Endothelial cell of umbilical vein (primary cell): ENCODE measurements around the gene CNGB1. TPM values are rescaled to one million over a fixed set of nuclear protein-coding genes. Genes with fewer than 3 reads are reported as not detected.
"Not testable (repeated sequence)": the region's sequence is repeated elsewhere in the genome, so short reads cannot be mapped to it uniquely, and the experiment has no call there.

Experiments used
- BruUV-seq: library from RNA; stranded (reverse); fragments of 400-500 nt; replicated peaks from 2 replicates; lab custom pipeline; 2021; lab: Mats Ljungman, UMichigan
- CTCF ChIA-PET: fragments of 300-600, 350-600 bp; sonication (Branson Sonifier 250); formaldehyde crosslinking; loops from one replicate; lab custom pipeline; 2021; ENCODE audit warnings: antibody characterized with exemption, inconsistent platforms; lab: Charles Lee
- POLR2A ChIA-PET: fragments of 300-600, 350-600 bp; sonication (Branson Sonifier 250); formaldehyde crosslinking; loops from one replicate; lab custom pipeline; 2021; ENCODE audit warnings: antibody characterized with exemption, inconsistent platforms; lab: Charles Lee
- DNase-seq: peaks from one replicate; pipeline ENCODE4 v3.0.0-alpha.2; 2011; ENCODE audit warnings: low read depth, low spot score
- FAIRE-seq: peaks from 2 replicates; lab custom pipeline; 2011; peaks lifted over from hg19 to GRCh38; lab: Jason Lieb, UNC
- H2AFZ ChIP-seq: 2 replicates; pipeline ENCODE4 v1.6.0; 2012; ENCODE audit warnings: low read depth, low read length, control low read depth, inconsistent platforms
- H3K27ac ChIP-seq: 2 replicates; pipeline ENCODE4 v1.5.1; 2011; ENCODE audit warnings: low read depth, mild to moderate bottlenecking, control low read depth, low read length, moderate library complexity; ENCODE audit not compliant: insufficient read depth
- H3K27me3 ChIP-seq, 2 experiments: 2 replicates each; pipeline versions ENCODE4 v1.6.0 to v1.6.1; 2011; ENCODE audit warnings: low read length in 2 of 2, mixed read lengths in 1 of 2; ENCODE audit not compliant: control insufficient read depth in 2 of 2, insufficient read depth in 2 of 2
- H3K36me3 ChIP-seq, 2 experiments: 2 replicates in 1 of 2; 3 replicates in 1 of 2; pipeline ENCODE4 v1.5.1; 2011; ENCODE audit warnings: low read length in 2 of 2, mild to moderate bottlenecking in 1 of 2, moderate library complexity in 1 of 2; ENCODE audit not compliant: control insufficient read depth in 2 of 2, insufficient read depth in 2 of 2; ENCODE audit errors: extremely low read depth in 1 of 2
- H3K4me1 ChIP-seq: 3 replicates; pipeline ENCODE4 v1.5.1; 2011; ENCODE audit warnings: mild to moderate bottlenecking, low read length; ENCODE audit not compliant: control insufficient read depth, insufficient read depth; ENCODE audit errors: extremely low read depth
- H3K4me2 ChIP-seq: 2 replicates; pipeline ENCODE4 v1.6.1; 2011; ENCODE audit warnings: low read length, control low read depth, mixed read lengths; ENCODE audit not compliant: insufficient read depth
- H3K4me3 ChIP-seq, 3 experiments: fragments of 200-600 bp in 1 of 3; sonication (generic), shearing (Covaris generic) in 1 of 3; replicated peaks in 1 of 3; 2 replicates each; pipeline ENCODE4 v1.5.1; 2011 to 2016; ENCODE audit warnings: control low read depth in 3 of 3, low read length in 3 of 3, mild to moderate bottlenecking in 2 of 3, inconsistent platforms in 1 of 3, low read depth in 1 of 3, moderate library complexity in 1 of 3; ENCODE audit not compliant: insufficient read depth in 1 of 3
- H3K79me2 ChIP-seq: 2 replicates; pipeline ENCODE4 v1.6.0; 2012; ENCODE audit warnings: low read length, inconsistent platforms; ENCODE audit not compliant: control insufficient read depth, insufficient read depth
- H3K9ac ChIP-seq: replicated peaks from 2 replicates; pipeline ENCODE3; 2011; ENCODE audit warnings: low read length, control low read depth; ENCODE audit not compliant: insufficient read depth; ENCODE audit errors: extremely low read depth
- H3K9me1 ChIP-seq: replicated peaks from 3 replicates; pipeline ENCODE4 v1.6.0; 2011; ENCODE audit warnings: mild to moderate bottlenecking, low read length; ENCODE audit not compliant: control insufficient read depth, insufficient read depth; ENCODE audit errors: extremely low read depth
- H3K9me3 ChIP-seq: replicated peaks from 2 replicates; pipeline ENCODE4 v1.5.1; 2012; ENCODE audit warnings: low read length, inconsistent platforms; ENCODE audit not compliant: control insufficient read depth, insufficient read depth
- H4K20me1 ChIP-seq: replicated peaks from 2 replicates; pipeline ENCODE3; 2011; ENCODE audit warnings: mild to moderate bottlenecking, low read length; ENCODE audit not compliant: control insufficient read depth, insufficient read depth; ENCODE audit errors: extremely low read depth
- EZH2 ChIP-seq: IDR thresholded peaks from 2 replicates; pipeline ENCODE4 v1.6.1; 2012; ENCODE audit warnings: borderline replicate concordance, low read depth, mild to moderate bottlenecking, moderate library complexity, low read length, inconsistent platforms; ENCODE audit not compliant: severe bottlenecking
- FOS ChIP-seq: IDR thresholded peaks from 2 replicates; pipeline ENCODE4 v1.6.1; 2011; ENCODE audit warnings: mild to moderate bottlenecking, low read length, moderate library complexity, borderline replicate concordance; ENCODE audit not compliant: insufficient read depth
- POLR2AphosphoS5 ChIP-seq: IDR thresholded peaks from 2 replicates; pipeline ENCODE4 v1.6.1; 2012; ENCODE audit warnings: low read depth, mild to moderate bottlenecking, control low read depth, low read length, moderate library complexity; ENCODE audit not compliant: insufficient read depth
- dilution Hi-C: fragments of 300-500 bp; cut with MboI; formaldehyde crosslinking; loops from one replicate; pipeline ENCODE4 v1.15.0; 2019; ENCODE audit warnings: low sequenced_read_pairs; ENCODE audit not compliant: extremely low pct_ligation_motif_present
- intact Hi-C: fragments of 100-400 bp; cut with micrococcal nuclease; formaldehyde crosslinking; loops from one replicate; pipeline ENCODE4 v1.10.0; 2022
- polyA plus RNA-seq, 4 experiments: library from polyadenylated mRNA; depleted of rRNA in 3 of 4; stranded (reverse) in 3 of 4; unstranded in 1 of 4; fragments of >200 nt; gene quantifications; 2 replicates each; pipeline versions ENCODE4 v1.2.1 to v1.2.3, GENCODE V29; 2011 to 2012; ENCODE audit warnings: missing spikeins in 1 of 4
- total RNA-seq: library from RNA; stranded (reverse); gene quantifications from 2 replicates; pipeline ENCODE4 v1.2.3, GENCODE V29; 2021
- TF ChIP-seq, protein P1 (sequence below), 2 donors: IDR thresholded peaks; 1 replicate in 1 of 2; 2 replicates in 1 of 2; pipeline ENCODE4 v1.5.1; 2011; ENCODE audit warnings: low read length in 2 of 2, mild to moderate bottlenecking in 2 of 2, moderate library complexity in 2 of 2, control low read depth in 1 of 2, inconsistent platforms in 1 of 2, low read depth in 1 of 2; ENCODE audit not compliant: insufficient read depth in 1 of 2; ENCODE audit errors: extremely low read depth in 1 of 2

CNGB1 gene
- total and polyA plus RNA-seq, 2 donors (not counting 3 experiments of a cell fraction or from before 2014, with no cell fraction given) = not detected

DNA sequence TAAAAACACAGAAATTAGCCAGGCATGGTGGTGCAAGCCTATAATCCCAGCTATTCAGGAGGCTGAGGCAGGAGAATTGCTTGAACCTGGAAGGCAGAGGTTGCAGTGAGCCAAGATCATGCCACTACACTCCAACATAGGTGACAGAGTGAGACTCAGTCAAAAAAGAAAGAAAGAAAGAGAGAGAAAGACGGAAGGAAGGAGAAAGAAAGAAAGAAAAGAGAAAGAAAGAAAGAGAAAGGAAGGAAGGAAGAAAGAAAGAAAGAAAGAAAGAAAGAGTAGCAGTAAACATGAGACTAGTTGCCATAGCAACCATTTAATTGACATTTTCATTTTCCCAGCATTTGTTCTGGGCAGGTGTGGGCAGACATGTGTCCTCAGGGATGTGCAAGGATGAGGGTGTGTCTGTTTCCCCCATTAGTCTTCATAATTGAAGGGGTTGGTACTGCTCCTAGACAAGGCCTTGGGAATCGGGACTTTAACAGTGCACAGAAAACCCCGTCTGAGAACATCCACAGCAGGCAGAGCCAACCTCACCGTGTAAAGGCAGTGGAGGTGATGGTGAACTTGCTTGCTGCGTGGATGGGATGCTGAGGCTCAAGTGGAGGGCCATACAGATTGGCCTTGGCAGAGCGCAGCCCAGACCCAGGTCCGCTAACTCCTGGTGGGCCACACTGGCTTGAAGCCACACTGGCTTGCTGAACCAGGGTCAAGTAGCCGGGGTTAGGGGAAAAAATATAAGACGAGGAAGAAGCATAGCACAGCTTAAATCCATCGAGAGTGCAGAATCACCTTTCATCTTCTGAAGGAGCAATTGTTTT, 133.4 kb downstream of the CNGB1 start:
- H3K4me1 ChIP-seq = no peaks in the 10 kb centered on the region
- dilution Hi-C loops = no loop called here
- H3K36me3 ChIP-seq = no peaks in the 10 kb centered on the region
- intact Hi-C loops = no loop called here
- H3K27ac ChIP-seq = no peak overlapping the region
- H3K4me2 ChIP-seq = no peak overlapping the region
- ChIA-PET POLR2A (no interaction called here), CTCF (interaction anchor here (1.1 to 1.7 kb wide), 3 partner anchors 22 to 125 kb away, joined by 4 to 5 read pairs (median 4); no protein-coding TSS in a partner anchor)
- H2AFZ ChIP-seq = no peak overlapping the region
- H3K4me3 ChIP-seq = no peak overlapping the region
- H3K27me3 ChIP-seq = peaks cover 0 to 10% of the 10 kb centered on the region in 2 experiments
- no peaks in the 10 kb centered on the region for H4K20me1 ChIP-seq
- no peaks in the 10 kb centered on the region for H3K9me3 ChIP-seq
- H3K9me1 ChIP-seq = no peaks in the 10 kb centered on the region
- no peaks in the 10 kb centered on the region for H3K79me2 ChIP-seq
- FAIRE-seq = no peak
- TF ChIP-seq FOS (no peak), POLR2AphosphoS5 (no peak), EZH2 (no peak)
- TF ChIP-seq, protein P1, sequence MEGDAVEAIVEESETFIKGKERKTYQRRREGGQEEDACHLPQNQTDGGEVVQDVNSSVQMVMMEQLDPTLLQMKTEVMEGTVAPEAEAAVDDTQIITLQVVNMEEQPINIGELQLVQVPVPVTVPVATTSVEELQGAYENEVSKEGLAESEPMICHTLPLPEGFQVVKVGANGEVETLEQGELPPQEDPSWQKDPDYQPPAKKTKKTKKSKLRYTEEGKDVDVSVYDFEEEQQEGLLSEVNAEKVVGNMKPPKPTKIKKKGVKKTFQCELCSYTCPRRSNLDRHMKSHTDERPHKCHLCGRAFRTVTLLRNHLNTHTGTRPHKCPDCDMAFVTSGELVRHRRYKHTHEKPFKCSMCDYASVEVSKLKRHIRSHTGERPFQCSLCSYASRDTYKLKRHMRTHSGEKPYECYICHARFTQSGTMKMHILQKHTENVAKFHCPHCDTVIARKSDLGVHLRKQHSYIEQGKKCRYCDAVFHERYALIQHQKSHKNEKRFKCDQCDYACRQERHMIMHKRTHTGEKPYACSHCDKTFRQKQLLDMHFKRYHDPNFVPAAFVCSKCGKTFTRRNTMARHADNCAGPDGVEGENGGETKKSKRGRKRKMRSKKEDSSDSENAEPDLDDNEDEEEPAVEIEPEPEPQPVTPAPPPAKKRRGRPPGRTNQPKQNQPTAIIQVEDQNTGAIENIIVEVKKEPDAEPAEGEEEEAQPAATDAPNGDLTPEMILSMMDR (IDR thresholded peaks at IDR 0.05; ENCODE audit: extremely low read depth in 1 of 2, insufficient read depth in 1 of 2, low read depth in 1 of 2, low read length in 2 of 2) = no peak
- no TSS peak for BruUV-seq
- DNase-seq = no peak
- no peak overlapping the region for H3K9ac ChIP-seq

DNA sequence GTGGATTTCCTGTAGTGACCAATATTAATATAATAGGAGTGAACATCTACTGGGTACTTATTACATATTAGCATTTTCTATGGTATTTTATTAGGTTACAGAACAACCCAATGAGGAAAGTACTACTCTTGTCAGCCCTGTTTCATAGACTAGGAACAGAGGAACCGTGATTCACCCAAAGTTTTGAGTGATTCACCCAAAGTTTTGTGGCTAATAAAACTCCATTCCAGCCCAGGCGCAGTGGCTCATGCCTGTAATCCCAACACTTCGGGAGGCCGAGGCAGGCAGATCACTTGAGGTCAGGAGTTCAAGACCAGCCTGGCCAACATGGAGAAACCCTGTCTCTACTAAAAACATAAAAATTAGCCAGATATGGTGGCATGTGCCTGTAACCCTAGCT, 135.5 kb downstream of the CNGB1 start:
- intact Hi-C loops, H3K9me3 ChIP-seq, dilution Hi-C loops, H3K9ac ChIP-seq, H3K27me3 ChIP-seq, BruUV-seq, H3K9me1 ChIP-seq, DNase-seq, H3K4me3 ChIP-seq, H3K27ac ChIP-seq, FAIRE-seq, H4K20me1 ChIP-seq, H3K4me1 ChIP-seq, H3K36me3 ChIP-seq, H2AFZ ChIP-seq, H3K79me2 ChIP-seq, POLR2A ChIA-PET, H3K4me2 ChIP-seq: not testable (repeated sequence)
- CTCF ChIA-PET = interaction anchor here (0.7 kb wide), 1 partner anchor 24 kb away, joined by 4 read pairs; no protein-coding TSS in a partner anchor
